ENCODE data around the gene CCM2L. TPM values are rescaled to one million over a fixed set of nuclear protein-coding genes. Genes with fewer than 3 reads are reported as not detected.

CCM2L gene
- total and polyA plus RNA-seq, 9 of the 15 experiments (the other 6 are each of a cell fraction or from before 2014, with no cell fraction given), result 0.04 TPM; not detected in 8

DNA sequence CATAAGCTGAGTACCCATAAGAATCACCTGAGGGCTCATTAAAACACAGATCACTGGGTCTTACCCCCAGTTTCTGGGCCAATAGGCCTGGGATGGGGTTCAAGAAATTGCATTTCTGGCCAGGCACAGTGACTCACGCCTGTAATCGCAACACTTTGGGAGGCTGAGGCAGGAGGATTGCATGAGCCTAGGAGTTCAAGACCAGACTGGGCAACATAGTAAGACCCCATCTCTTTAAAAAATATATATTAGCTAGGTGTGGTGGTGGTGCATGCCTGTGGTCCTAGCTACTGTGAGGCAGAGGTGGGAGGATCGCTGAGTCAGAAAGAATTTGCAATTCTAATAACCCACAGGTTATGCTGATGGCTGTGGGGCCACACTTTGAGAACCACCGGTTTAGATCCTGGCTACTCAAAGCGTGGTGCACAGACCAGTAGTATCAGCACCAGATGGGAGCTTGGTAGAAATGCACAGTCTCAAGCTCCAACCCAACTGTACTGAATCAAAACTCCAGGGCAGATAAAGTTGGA lies 2.0 kb downstream of the CCM2L start:
- no peaks in the 10 kb centered on the region for H3K79me2 ChIP-seq (ENCODE audit: control insufficient read depth, insufficient read depth, low read length)
- POLR2A ChIA-PET, result interaction anchor here (0.6 to 1.0 kb wide), 3 partner anchors 48 to 99 kb away, joined by 3 read pairs; no protein-coding TSS in a partner anchor
- WGBS (ENCODE audit: insufficient coverage, low coverage, missing lambda C conversion rate), result 0% methylated on average over 5 of the region's 5 CpGs
- H3K4me2 ChIP-seq (ENCODE audit: insufficient read depth, low read length), result no peak overlapping the region
- no peak overlapping the region for H3K27ac ChIP-seq (ENCODE audit: extremely low read depth, low read depth, low read length)
- no peak overlapping the region for H3K9ac ChIP-seq (ENCODE audit: insufficient read depth in 1 of 2, low read depth in 2 of 2, low read length in 2 of 2)
- no peaks in the 10 kb centered on the region; the same call in 1 of the 2 replicates for H4K20me1 ChIP-seq (replicated peaks; ENCODE audit: control insufficient read depth, insufficient read depth, low read length)
- H3K27me3 ChIP-seq (ENCODE audit: control insufficient read depth in 2 of 2, insufficient read depth in 2 of 2, low read length in 2 of 2), result peaks cover 5 to 47% of the 10 kb centered on the region in 2 experiments; a peak in 4 of 5 replicates
- DNase-seq (ENCODE audit: extremely low read depth in 1 of 4, low spot score in 3 of 4), result no peak
- no peak overlapping the region for H2AFZ ChIP-seq (ENCODE audit: low read depth, low read length)
- no TSS peak for BruUV-seq (replicated peaks)
- in situ Hi-C loops (cut with MboI), result no loop called here
- H3K4me1 ChIP-seq (replicated peaks in 1 of 2; ENCODE audit: control insufficient read depth in 2 of 2, insufficient read depth in 2 of 2, low read length in 2 of 2), result peaks cover 0 to 10% of the 10 kb centered on the region in 2 experiments; a peak in 3 of 5 replicates
- H3K9me1 ChIP-seq (ENCODE audit: control insufficient read depth, insufficient read depth, low read length), result no peaks in the 10 kb centered on the region
- intact Hi-C loops (cut with micrococcal nuclease), result no loop called here
- ATAC-seq, result no peak
- H3K4me3 ChIP-seq, result no peak overlapping the region
- H3K9me3 ChIP-seq (replicated peaks; ENCODE audit: control insufficient read depth, insufficient read depth, low read depth, low read length), result no peaks in the 10 kb centered on the region
- H3K36me3 ChIP-seq (ENCODE audit: control insufficient read depth, insufficient read depth, low read length), result no peaks in the 10 kb centered on the region
- CTCF ChIA-PET (ENCODE audit: low intra/inter-chr PET ratio), result no interaction called here
- no peak for FAIRE-seq
- TF ChIP-seq IFI16 (CRISPR knock-in tag; IDR thresholded peaks at IDR 0.05) (no peak), RB1 (IDR thresholded peaks at IDR 0.05; ENCODE audit: low read depth) (no peak), YY1 (IDR thresholded peaks at IDR 0.05; ENCODE audit: borderline replicate concordance in 1 of 3, control insufficient read depth in 1 of 3, extremely low read depth in 1 of 3, insufficient read depth in 3 of 3, insufficient read length in 1 of 3, insufficient replicate concordance in 2 of 3, low read depth in 1 of 3, low read length in 2 of 3) (no peak), HDAC6 (IDR thresholded peaks at IDR 0.05; ENCODE audit: low read depth, low read length) (no peak), NFATC3 (IDR thresholded peaks at IDR 0.05) (no peak), ELF1 (tag; IDR thresholded peaks at IDR 0.05) (no peak), ZNF830 (CRISPR knock-in tag; IDR thresholded peaks at IDR 0.05) (no peak), NEUROD1 (IDR thresholded peaks at IDR 0.05; ENCODE audit: borderline replicate concordance, low read depth, low read length, partially characterized antibody) (no peak), SMC3 (conservative IDR thresholded peaks at IDR 0.05; ENCODE audit: insufficient read depth, low read depth, low read length) (no peak)
- TF ChIP-seq, protein P1, sequence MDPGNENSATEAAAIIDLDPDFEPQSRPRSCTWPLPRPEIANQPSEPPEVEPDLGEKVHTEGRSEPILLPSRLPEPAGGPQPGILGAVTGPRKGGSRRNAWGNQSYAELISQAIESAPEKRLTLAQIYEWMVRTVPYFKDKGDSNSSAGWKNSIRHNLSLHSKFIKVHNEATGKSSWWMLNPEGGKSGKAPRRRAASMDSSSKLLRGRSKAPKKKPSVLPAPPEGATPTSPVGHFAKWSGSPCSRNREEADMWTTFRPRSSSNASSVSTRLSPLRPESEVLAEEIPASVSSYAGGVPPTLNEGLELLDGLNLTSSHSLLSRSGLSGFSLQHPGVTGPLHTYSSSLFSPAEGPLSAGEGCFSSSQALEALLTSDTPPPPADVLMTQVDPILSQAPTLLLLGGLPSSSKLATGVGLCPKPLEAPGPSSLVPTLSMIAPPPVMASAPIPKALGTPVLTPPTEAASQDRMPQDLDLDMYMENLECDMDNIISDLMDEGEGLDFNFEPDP (CRISPR knock-in tag; IDR thresholded peaks at IDR 0.05), result no peak
- TF ChIP-seq, protein P2, sequence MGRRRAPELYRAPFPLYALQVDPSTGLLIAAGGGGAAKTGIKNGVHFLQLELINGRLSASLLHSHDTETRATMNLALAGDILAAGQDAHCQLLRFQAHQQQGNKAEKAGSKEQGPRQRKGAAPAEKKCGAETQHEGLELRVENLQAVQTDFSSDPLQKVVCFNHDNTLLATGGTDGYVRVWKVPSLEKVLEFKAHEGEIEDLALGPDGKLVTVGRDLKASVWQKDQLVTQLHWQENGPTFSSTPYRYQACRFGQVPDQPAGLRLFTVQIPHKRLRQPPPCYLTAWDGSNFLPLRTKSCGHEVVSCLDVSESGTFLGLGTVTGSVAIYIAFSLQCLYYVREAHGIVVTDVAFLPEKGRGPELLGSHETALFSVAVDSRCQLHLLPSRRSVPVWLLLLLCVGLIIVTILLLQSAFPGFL (CRISPR knock-in tag; IDR thresholded peaks at IDR 0.05), result no peak

Measured in K562 (cell line).